Parathyroid adenoma (tissue), 2 donors: ENCODE measurements around the gene SF3B4.

Source experiments
- H2AFZ ChIP-seq: fragments of 300-600 bp; sonication (generic); one replicate; pipeline ENCODE4 v1.7.0; 2017; ENCODE audit warnings: antibody characterized with exemption, mild to moderate bottlenecking
- H3K27ac ChIP-seq: fragments of 300-600 bp; sonication (generic); one replicate; pipeline ENCODE4 v1.7.0; 2017
- H3K27me3 ChIP-seq: fragments of 300-600 bp; sonication (generic); one replicate; pipeline ENCODE4 v1.7.0; 2017; ENCODE audit warnings: low read length; ENCODE audit not compliant: control insufficient read depth, insufficient read depth
- H3K36me3 ChIP-seq: fragments of 300-600 bp; sonication (generic); one replicate; pipeline ENCODE4 v1.7.0; 2017; ENCODE audit warnings: low read length; ENCODE audit not compliant: control insufficient read depth, insufficient read depth
- H3K4me1 ChIP-seq: fragments of 300-600 bp; sonication (generic); one replicate; pipeline ENCODE4 v1.7.0; 2017; ENCODE audit warnings: control low read depth
- H3K4me2 ChIP-seq: fragments of 300-600 bp; sonication (generic); one replicate; pipeline ENCODE4 v1.7.0; 2017; ENCODE audit warnings: low read length
- H3K4me3 ChIP-seq: fragments of 300-600 bp; sonication (generic); one replicate; pipeline ENCODE4 v1.7.0; 2017; ENCODE audit warnings: low read depth, low read length
- H3K79me2 ChIP-seq: fragments of 300-600 bp; sonication (generic); one replicate; pipeline ENCODE4 v1.7.0; 2017; ENCODE audit warnings: control low read depth
- H3K9ac ChIP-seq: fragments of 300-600 bp; sonication (generic); one replicate; pipeline ENCODE4 v1.7.0; 2017; ENCODE audit warnings: mild to moderate bottlenecking
- H3K9me3 ChIP-seq: fragments of 300-600 bp; sonication (generic); one replicate; pipeline ENCODE4 v1.7.0; 2017; ENCODE audit warnings: low read length; ENCODE audit not compliant: control insufficient read depth
- TF ChIP-seq, protein P1 (sequence below): fragments of 300-600 bp; sonication (generic); IDR thresholded peaks from one replicate; pipeline ENCODE4 v1.7.0; 2017; ENCODE audit warnings: antibody characterized with exemption, mild to moderate bottlenecking
- donor health status: primary hyperparathyroidism.

SF3B4 gene

DNA sequence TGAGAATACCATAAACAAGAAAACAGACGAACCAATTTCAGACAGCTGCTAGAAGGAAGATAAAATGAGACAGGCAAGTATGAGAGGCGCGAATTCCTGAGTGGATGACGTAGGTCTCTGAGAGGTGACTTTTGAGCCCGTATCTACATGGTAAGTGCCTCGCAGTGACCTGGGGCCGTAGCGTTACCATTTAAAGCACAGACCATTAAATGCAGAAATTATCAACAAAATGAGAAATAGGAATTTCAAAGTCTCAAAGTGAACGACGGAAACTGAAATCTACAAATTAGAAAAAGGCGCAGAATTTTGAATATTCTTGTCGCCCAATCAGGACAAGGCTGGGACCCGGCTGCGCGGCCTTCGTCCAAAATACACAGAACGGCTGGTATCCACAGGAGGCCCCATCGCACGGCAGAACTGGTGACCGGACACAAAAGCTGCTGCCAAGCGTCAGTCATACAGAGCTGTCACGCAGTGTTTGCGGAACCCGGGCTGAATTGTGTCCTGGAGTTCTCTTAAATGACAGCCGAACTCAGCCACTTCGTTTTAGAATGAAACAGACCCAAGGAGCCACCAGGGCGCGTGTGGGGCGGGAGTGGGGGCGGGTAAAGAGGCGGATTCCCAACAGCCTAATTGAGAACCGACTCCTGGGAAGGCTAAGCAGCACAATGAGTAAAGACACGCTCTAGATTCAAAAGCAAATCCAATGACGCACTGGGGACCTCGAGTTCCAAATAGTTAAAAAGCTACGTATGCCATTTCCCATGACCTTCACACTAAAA is 42.1 kb downstream of the SF3B4 start:
- TF ChIP-seq, protein P1, sequence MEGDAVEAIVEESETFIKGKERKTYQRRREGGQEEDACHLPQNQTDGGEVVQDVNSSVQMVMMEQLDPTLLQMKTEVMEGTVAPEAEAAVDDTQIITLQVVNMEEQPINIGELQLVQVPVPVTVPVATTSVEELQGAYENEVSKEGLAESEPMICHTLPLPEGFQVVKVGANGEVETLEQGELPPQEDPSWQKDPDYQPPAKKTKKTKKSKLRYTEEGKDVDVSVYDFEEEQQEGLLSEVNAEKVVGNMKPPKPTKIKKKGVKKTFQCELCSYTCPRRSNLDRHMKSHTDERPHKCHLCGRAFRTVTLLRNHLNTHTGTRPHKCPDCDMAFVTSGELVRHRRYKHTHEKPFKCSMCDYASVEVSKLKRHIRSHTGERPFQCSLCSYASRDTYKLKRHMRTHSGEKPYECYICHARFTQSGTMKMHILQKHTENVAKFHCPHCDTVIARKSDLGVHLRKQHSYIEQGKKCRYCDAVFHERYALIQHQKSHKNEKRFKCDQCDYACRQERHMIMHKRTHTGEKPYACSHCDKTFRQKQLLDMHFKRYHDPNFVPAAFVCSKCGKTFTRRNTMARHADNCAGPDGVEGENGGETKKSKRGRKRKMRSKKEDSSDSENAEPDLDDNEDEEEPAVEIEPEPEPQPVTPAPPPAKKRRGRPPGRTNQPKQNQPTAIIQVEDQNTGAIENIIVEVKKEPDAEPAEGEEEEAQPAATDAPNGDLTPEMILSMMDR = peak; percentile 9
- Histone ChIP-seq H3K27ac (peak overlapping the region; percentile 98), H3K27me3 (no peaks in the 10 kb centered on the region), H3K4me2 (peak overlapping the region; percentile 97), H3K79me2 (peaks cover 2% of the 10 kb centered on the region), H3K4me1 (peaks cover 2% of the 10 kb centered on the region), H2AFZ (peak overlapping the region; percentile 27), H3K36me3 (no peaks in the 10 kb centered on the region), H3K9me3 (no peaks in the 10 kb centered on the region), H3K9ac (peak overlapping the region; percentile 57), H3K4me3 (peak overlapping the region; percentile 93)

DNA sequence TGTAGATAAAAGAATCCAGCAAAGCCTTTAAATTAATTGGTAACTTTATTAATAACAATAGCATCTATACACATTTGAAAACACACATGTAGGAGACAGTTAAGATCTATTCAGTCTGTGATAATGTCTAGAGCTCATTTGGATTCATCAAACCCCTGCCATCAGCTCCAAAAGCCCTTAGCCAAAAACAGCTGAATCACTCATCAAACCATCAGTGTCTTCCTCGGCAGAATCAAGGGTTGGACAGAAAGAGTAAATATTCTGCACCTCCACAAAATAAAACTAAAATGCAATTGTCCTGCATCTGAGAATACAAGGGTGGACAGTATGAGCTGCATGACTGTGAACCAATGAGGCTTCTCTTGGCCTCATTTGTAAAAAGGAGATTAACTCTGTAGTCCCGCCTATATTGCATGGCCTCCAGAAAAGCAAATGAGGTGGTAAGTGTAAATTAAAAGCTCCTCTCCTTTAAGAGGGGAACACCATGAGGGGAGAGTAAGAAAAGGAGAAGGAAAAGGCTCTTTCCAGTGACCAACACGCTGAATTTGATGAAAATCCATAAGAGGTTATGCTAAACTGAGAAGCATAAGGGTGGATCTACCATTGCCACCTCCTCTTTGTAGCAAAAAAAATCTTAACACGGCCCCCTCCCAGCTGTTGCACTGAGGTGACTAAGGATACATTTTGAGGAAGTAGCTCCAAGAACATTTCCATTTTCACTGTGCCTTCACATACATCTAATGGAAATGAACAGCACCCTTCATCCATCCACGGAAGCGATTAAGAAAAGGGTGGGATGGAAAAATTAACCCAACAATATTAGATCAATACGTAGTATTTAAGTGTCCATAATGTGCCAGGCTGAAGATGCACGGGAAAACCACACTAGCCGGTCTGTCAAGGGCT is 42.9 kb downstream of the SF3B4 start:
- TF ChIP-seq, protein P1 = no peak
- no peak overlapping the region for H2AFZ ChIP-seq
- peaks cover 2% of the 10 kb centered on the region for H3K4me1 ChIP-seq
- H3K27ac ChIP-seq = peak overlapping the region; percentile 98
- no peaks in the 10 kb centered on the region for H3K9me3 ChIP-seq
- H3K79me2 ChIP-seq = peaks cover 2% of the 10 kb centered on the region
- H3K9ac ChIP-seq = no peak overlapping the region
- H3K27me3 ChIP-seq = no peaks in the 10 kb centered on the region
- H3K4me3 ChIP-seq = peak overlapping the region; percentile 93
- H3K36me3 ChIP-seq = no peaks in the 10 kb centered on the region
- H3K4me2 ChIP-seq = peak overlapping the region; percentile 97

DNA sequence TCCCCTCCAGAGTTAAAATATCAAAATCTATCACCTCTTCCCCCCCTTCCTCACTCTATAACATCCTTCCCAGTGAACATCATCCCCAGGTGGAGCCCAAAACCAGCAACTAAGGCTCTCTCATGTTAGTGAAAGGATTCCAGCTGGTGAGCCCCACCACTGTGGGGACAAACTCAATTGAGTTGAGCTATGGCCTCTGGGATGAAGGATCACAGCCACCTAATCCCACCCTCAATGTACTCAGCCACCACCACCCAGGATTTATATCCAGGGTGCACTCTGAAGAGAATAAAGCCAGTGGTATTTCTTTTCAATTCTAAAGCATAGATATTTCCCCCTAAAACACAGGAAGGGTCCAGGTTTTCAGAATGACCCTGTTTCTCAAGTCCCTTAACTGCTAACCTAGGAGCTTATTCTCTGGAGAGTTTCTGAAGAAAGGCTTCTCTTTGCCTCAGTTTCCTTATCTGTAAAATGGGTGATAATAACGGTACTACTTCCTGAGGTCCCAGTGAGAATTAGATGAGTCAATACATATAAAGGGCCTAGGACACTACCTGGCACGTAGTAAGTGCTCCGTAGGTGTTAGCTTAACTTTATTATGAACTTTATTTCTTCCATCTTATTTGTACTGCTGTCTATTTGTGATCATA is 43.9 kb downstream of the SF3B4 start:
- no peaks in the 10 kb centered on the region for H3K9me3 ChIP-seq
- no peak overlapping the region for H3K9ac ChIP-seq
- H3K36me3 ChIP-seq = no peaks in the 10 kb centered on the region
- no peak overlapping the region for H3K4me2 ChIP-seq
- no peak overlapping the region for H2AFZ ChIP-seq
- no peak overlapping the region for H3K4me3 ChIP-seq
- H3K27me3 ChIP-seq = no peaks in the 10 kb centered on the region
- no peak overlapping the region for H3K27ac ChIP-seq
- no peaks in the 10 kb centered on the region for H3K4me1 ChIP-seq
- peaks cover 2% of the 10 kb centered on the region for H3K79me2 ChIP-seq
- TF ChIP-seq, protein P1 = no peak

DNA sequence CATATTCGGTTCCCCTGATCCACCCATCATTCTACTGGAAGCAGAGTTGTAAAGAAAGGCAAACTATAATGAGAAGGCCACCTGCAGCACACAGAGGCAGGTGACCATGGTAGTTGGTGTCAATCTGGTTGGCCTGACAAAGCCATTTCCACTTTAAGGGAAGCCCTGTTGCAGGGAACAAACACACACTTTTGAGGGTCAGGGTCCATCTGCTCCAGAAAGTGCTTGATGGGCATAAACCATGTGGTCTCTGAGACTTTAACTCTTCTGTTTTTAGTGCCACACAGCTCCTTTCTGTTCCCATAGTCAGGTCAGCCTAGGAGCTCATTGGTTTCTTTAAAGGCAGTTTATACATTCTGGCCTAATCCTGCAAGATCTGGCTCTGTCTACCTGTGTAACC is 45.7 kb downstream of the SF3B4 start:
- H3K9me3 ChIP-seq = no peaks in the 10 kb centered on the region
- TF ChIP-seq, protein P1 = no peak
- H3K27ac ChIP-seq = no peak overlapping the region
- no peak overlapping the region for H3K4me2 ChIP-seq
- H3K27me3 ChIP-seq = no peaks in the 10 kb centered on the region
- H3K9ac ChIP-seq = no peak overlapping the region
- no peaks in the 10 kb centered on the region for H3K4me1 ChIP-seq
- H3K79me2 ChIP-seq = peaks cover 2% of the 10 kb centered on the region
- no peaks in the 10 kb centered on the region for H3K36me3 ChIP-seq
- H2AFZ ChIP-seq = no peak overlapping the region
- no peak overlapping the region for H3K4me3 ChIP-seq
